COLO668 (cell line): ENCODE results near the gene UBTF.

Source experiments
- DNase-seq: peaks from one replicate; lab custom pipeline; 2025; ENCODE audit not compliant: unreplicated experiment; lab: John Stamatoyannopoulos, UW

UBTF gene

DNA sequence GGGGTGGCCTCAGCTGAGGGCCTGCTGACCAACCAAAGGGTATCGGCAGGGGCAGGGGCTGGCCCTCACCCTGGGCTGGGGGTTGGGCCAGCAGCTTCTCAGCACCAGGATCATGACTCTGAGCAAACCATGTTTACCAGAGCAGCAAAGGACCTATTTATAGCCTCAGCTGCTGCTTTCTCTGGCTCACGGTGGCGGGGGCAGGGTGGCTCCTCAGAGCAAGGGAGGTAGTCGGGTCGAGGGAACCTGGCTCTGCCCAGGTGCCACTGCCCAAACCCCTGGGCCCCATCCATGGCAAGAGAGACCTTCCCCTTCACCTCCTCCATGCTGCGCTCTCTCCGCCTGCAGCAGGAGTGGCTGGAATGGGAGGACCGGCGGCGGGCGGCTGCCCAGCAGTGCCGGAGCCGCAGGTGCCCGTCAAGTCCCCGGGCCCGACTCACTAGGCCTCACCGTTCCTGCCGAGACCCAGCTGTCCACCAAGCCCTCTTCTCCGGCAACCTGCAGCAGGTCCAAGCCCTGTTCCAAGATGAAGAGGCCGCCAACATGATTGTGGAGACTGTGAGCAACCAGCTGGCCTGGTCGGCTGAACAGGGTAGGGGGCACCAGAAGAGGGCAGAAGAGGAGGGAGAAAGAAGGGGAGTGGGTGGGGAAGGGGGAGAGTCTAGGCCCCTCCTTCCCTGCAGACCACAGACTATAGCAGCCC, 48.8 kb downstream of the UBTF start, which contains the start of gene ASB16:
Gene ASB16 (plus strand): TSS at position 206 of the 703 bp plus-strand sequence. CDS start 86 bp downstream, at position 292.
- DNase-seq, result peak; percentile 54

DNA sequence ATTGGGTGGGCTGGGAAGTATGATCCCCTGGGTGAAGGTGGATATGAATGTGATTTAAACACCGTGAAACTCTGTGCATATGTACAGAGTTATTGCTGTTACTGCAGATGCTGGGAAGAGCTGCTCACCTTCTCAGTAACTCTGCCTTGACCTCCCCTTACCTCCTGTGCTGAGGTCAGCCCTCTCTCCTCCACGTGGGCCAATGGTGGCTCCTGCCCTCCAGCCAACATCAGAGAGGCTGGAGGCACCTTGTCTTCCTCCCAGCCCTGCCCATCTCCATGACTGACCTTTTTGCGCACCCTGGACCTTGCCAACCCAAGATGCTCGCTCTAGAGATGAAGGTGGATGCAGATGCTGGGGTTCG, 49.4 kb downstream of the UBTF start:
- no peak for DNase-seq

- DNase-seq, result no peak
Measured at GRCh38 chr17:44167181-44167861, 52.2 kb downstream of the UBTF start.

GRCh38 chr17:44164476-44164875, 55.0 kb downstream of the UBTF start:
- no peak for DNase-seq

GRCh38 chr17:44159519-44160210, 59.8 kb downstream of the UBTF start:
- DNase-seq, result no peak

- DNase-seq, result peak; percentile 2
Measured at GRCh38 chr17:44155488-44155887, 64.0 kb downstream of the UBTF start.
